Inflammatory macrophage treated with lipopolysaccharide for 4 hours (primary cell): ENCODE measurements around the gene TNPO3.
A peak's percentile ranks its signal among the peaks of the same experiment; 100 is the strongest.
"Not testable (repeated sequence)": the region's sequence is repeated elsewhere in the genome, so short reads cannot be mapped to it uniquely, and the experiment has no call there.

Experiments
- DNase-seq: peaks from one replicate; pipeline ENCODE4 v3.0.0-alpha.2; 2020

The TNPO3 gene

DNA sequence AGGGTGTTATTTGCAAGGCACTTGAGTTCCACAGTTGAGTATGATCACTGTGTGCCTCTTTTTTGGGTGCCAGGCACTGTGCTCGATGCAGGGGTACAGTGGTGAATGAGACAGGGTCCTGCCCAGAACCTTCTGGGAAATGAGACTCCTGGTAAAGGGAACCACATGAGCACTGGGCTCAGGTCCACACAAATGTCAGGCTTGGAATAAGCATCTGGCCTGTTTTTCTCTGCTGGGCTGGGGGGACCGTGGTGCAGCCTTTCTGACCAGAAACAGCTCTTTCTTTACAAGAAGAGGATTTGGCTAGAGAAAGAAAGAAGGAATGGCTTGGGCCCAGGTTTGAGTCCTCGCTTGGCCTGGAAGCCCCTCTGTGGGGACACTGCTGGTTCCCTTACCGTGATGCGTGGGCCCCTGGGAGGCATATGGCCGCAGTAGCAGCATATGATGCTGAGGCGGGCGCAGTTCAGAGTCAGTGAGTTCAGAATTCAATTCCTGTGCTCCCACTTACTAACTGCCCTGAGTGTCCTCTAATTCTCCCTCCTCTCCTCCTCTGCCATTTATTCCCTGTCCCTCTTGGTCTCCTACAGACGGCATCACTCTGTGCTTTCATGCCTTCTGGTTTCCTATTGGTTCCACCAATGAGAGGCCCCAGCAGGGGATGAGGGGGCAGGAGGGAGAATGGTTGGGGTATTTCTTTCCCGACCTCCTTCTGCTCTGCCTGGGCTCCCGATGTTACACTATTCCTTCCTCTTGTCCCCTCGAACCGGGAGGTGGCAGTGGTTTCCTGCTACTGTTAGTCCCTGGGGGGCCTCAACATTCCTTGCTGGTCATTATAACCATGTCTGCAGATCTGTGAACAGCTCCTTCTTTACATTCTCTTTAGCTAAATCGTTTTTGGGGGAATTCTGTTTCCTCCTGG lies 134.8 kb downstream of the TNPO3 start:
- DNase-seq: no peak

DNA sequence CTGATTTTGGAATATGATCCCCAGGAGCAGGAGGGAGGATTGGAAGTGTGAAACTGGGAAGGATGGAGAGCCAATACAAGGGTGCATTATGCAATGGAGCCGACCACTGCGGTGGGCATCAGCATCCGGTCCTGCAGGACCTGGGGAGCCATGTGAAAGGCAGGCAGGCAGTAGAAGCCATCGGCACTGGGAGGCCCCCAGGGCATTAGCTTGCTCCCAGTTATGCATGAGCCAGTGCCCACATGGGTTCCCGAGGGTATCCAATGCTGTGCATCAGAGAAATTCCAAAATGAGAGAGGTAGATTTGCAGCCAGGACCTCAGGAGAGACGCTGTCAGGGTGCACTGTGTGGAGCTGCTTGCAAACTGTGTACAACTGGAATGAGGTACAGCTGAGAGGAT lies 135.7 kb downstream of the TNPO3 start:
- DNase-seq: no peak

DNA sequence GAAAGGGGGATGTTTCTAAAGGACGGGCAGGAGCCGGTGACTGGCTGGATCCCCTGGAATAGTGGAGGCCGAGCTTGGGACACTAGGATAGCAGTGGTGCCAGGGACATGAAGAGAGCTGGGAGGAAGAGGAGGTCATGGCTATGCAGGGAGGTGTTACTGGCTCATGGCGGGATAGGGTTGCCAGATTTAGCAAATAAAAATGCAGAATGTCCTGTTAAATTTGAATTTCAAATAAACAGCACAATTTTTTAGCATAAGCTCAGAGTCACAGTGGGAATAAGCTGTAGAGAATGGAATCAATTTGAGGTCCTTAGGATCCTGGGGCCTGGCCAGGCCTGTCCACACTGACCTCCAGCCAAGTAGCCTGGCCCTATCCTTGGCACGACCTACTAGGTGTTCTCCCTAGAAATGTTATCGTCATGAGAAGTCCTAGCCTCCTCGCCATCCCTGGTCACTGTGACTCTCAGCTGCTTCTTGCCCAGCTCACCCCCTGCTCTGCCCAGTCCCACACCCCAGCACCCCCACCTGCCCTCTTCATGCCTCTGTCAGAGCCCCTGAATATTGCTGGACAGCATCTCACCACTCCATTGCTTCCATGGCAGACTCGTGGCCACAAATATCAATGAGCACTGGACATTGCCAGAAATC lies 136.8 kb downstream of the TNPO3 start:
- DNase-seq: no peak

DNA sequence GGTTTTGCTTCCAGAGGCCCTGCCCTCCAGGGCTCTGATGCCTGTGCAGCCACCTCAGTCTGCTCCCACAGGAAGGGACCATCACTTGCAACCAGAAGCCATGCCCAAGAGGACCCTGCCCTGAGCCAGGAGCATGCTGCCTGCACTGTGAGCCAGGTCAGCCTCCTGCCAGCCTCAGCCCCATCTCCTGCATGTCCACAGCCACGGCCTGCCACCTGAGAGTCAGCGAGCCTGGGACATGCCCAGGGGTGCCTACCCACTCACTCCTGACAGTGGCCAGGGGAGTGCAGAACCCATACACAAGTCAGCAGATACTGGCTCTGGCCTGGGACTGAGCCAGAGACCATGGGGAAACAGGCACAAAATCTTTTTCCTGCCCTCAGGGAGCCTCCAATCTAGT lies 137.8 kb downstream of the TNPO3 start:
- DNase-seq: no peak

DNA sequence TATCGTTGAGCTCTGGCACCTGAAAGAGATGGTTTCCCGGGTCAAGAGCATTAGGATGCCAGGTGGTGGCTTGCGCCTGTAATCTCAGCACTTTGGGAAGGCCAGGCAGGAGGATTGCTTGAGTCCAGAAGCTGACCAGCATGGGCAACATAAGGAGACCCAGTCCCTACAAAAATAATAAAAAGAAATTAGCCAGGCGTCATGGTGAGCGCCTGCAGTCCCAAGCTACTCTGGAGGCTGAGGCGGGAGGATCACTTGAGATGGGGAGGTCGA lies 138.3 kb downstream of the TNPO3 start:
- no peak for DNase-seq

- DNase-seq: no peak
Measured at GRCh38 chr7:128915841-128916642, 138.9 kb downstream of the TNPO3 start.

DNA sequence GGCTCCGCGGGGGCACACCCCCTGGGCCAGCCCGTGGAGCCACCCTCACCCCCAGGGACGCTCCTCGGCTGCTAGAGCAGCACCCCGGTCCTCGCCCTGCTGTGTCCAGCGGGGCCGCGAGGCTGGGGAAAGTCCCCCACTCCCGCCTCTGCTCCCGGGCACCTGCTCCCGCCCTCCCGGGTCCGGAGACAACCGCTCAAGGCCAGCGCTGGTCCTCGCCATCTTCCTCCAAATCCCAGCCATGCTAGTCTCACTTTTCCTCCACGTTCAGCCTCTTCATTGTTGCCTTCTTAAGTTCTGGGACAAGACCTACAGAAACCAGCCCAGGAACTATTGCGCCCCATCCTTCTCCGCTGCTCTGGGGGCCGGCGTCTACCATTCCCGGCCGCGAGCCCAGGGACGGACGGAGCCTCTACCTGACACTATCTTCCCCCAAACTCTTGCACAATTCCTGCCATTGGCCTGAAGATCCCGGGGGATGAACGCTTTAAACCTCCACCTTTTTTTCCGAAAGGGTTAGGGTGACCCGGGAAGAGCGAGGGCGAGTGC lies 139.6 kb downstream of the TNPO3 start:
- no peak for DNase-seq

DNA sequence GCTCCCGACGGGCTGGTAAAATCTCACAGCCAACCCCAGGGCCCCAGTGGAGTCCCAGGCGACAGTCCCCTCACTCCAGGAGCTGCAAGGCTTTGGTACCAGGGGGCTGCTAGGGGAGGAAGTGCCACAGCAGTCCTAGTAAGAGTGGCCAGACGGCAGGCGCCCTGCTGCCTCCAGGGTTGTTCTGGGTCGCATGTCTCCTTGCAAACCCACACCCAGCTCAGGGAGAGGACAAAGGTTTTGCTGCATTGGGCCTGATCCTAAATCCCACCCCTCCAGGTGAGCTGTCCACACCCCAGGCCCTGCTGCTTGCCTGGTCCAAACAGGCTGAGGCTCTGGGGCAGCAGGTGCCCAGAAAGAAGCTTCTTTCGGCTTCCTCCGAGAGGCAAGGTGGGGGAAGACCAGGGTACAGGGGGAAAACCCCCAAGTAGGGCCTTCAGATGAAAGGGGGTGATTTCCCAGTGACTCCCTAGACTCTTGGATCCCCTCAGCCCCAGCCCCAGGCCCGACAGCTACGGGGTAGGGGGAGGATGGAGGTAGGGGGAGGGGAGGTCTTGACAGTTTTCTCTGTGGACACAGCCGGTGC lies 140.3 kb downstream of the TNPO3 start:
- no peak for DNase-seq

DNA sequence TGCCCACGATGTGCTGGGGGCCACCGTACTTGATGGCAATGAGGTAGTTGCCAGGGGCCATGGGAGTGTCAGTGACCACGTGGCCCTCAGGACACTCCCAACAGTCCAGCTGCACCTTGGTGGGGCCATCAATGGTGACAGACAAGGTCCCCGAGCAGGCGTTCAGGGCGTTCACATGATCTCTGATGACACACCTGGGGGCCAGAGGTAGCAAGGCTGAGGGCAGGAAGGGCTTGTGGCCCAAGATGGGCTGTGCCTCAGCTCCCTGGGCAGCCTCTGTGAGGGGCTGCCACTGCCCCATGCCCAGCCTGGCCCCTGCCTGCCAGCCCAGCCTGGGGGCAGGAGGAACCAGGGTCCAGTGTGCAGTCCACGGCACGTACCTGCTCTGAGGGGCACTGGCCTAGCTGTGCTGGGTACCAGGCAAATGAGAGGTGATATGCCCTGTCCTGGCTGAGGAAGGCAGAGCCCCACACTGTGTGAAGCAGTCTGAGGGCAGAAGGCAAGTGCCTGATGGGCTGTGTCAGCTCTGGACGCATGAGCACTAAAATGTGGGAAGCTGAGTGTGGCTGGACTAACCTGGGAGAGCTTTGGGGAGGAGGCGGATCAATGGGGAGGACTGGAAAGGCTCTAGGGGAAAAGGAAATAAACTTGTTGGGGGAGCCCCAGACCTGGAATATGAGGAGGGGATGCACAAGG lies 140.9 kb downstream of the TNPO3 start:
- DNase-seq: no peak

- not testable (repeated sequence) for DNase-seq
Measured at GRCh38 chr7:128912709-128913495, 142.0 kb downstream of the TNPO3 start.

DNA sequence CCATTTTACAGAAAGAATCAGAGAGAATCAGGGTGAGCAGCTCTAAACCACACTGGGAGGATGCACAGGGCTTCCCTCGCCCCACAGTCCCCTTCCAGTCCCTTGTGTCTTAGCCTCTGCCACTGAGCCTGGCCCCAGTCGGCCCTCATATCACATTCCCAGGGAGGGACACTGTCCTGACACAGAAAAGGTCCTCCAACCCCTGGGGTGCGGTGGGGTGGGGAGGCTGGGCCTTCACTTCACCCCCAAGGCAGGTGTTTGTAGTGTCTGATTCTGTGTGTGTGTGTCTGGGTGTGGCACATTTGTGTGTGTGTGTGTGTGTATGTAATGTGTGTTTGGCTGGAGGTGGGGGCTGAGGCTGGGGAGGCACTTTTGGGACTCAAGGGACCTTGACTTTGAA lies 142.6 kb downstream of the TNPO3 start:
- DNase-seq: no peak

DNA sequence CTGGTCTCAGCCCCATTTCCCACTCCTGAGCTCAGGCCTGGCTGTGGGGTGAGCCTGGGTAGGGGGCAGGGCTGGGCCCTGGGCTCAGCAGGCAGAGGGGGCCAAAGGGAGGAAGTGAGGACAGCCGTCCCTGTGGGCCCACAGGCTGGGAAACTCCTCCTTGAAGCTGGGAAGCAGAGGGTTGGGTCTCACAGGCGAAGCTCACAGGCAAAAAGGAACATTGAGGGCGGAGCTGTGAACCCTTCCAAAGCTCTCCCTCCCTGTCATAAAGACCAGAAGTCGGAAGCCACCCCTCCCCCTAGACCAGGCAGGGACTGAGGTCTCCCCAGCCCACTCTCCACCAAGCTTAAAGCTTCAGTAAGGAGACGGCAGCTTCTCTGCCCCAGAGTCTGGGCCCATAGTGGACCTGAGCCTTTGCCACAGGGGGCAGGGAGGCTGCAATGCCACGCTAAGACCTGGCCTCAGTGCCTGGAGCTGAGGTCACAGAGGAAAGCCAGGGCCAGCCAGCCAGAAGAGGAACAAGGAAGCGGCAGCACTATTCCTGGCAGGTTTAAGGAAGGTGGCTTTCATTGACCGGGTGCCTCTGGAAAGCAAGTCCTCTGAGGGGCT lies 143.4 kb downstream of the TNPO3 start:
- DNase-seq: peak; percentile 17

GRCh38 chr7:128910569-128910945 lies 144.4 kb downstream of the TNPO3 start, which contains the start of gene KCP:
Gene KCP, minus strand, starts transcription at chr7:128910709. Its CDS starts 33 bp downstream, at chr7:128910676.
- no peak for DNase-seq

- no peak for DNase-seq
Measured at GRCh38 chr7:128909625-128910568, 145.0 kb downstream of the TNPO3 start.

- no peak for DNase-seq
Measured at GRCh38 chr7:128908750-128909624, 145.9 kb downstream of the TNPO3 start.

- DNase-seq: no peak
Measured at GRCh38 chr7:128906766-128907559, 147.9 kb downstream of the TNPO3 start.

GRCh38 chr7:128906001-128906765 lies 148.7 kb downstream of the TNPO3 start:
- DNase-seq: no peak
